DMS79 treated with DMSO at 0.1 percent for 48 hours (cell line): Measurements from ENCODE around the gene FAM124A.

ENCODE experiments used
- DNase-seq: peaks from one replicate; lab custom pipeline; 2025; lab: John Stamatoyannopoulos, UW

FAM124A gene

GRCh38 chr13:51305271-51305967 lies 83.2 kb downstream of the FAM124A start:
- DNase-seq = no peak

- DNase-seq = no peak
These were observed 86.6 kb downstream of the FAM124A start for GRCh38 chr13:51308781-51309180.

DNA sequence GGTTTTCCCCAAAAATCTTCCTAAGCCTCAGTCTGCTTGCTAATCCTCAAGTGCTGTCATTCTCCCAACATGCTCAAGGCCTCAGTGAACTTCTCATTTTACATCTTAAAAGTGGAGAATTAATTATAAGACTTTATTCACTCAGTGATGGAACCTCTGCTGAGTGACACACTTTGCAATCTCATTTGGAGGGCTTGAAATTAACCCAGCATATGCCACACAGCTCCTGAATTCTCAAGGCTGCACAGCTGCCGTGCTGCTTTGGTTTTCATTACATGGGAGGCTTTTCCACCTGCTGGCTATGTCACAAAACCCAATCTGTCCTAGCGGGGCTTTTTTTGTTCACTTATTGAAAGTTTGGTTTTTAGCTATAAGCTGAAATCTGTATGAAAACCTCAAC lies 89.0 kb downstream of the FAM124A start:
- no peak for DNase-seq

- DNase-seq = no peak
These were observed 89.8 kb downstream of the FAM124A start for GRCh38 chr13:51311957-51312520.

GRCh38 chr13:51313619-51314018 lies 91.4 kb downstream of the FAM124A start:
- no peak for DNase-seq

- DNase-seq = no peak
These were observed 95.1 kb downstream of the FAM124A start for GRCh38 chr13:51317262-51317661.

- DNase-seq = no peak
These were observed 95.8 kb downstream of the FAM124A start for GRCh38 chr13:51318015-51318414.

- no peak for DNase-seq
These were observed 96.7 kb downstream of the FAM124A start for GRCh38 chr13:51318876-51319275.

DNA sequence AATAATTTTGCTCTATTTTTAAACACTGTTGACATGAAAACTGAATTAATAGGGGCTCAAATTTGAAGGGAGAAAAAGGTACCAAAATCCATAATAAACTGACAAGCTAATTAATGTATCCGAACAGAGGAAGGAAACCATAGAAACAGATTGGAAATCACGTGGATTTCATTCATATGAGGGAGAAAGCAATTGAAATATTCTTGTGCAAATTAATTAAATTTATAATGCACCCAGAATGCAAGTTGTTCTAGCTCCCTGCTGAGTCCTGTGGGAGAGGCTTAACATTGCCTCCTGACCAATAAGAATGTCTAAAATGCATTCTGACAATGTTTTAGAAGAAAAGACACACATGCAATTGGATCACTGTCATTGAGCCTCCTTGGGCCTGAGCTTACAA lies 99.6 kb downstream of the FAM124A start:
- DNase-seq = no peak

DNA sequence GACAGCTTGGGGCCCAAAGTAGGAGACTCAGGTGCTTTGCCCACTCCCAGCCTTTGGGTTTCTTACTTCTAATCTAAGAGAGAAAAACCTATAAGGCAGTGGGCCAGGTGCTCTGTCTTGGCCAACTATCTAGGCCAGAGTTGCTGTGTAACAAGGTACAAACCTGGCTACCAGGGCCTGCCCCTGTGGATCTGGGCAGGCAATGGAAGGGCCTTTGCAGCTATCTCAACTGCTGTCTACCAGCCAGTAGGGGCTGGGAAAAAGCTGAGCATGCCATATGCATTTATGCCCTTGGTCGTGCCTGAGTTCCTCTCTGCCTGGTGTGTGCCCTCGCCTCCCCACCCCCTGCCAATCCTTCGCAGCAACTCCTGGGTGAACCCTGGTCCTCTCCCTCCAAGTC lies 100.6 kb downstream of the FAM124A start:
- no peak for DNase-seq

DNA sequence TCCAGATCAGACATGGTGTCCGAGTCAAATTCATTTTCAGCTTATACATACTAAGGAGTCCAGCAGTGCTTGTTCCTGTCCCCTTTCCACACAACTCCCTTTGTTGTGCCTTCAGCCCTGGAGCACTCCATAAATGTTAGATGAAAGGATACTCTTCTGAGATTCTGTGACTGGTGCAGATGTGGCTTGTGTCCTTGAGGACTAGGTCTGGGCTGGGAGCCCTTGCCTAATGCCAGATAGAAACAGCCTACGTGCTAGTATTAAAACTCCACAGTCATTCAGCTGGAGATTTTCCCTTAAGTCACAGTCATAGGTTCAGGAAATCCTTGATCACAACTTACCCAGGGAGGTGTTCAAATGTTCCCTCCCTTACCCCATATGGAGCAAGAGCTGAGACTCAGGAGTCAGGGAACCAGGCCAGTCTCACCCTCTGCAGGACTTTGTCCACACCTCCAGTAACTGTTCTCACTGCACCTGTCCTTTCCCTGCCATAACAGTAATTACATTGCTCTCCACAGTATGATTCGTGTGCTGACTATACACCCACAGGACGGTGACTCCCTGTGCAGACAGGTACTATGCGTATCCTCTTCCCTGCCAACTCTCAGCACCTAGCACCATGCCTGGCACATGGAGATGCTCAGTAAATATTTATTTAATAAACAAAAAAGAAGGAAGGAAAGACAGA lies 101.8 kb downstream of the FAM124A start:
- no peak for DNase-seq

DNA sequence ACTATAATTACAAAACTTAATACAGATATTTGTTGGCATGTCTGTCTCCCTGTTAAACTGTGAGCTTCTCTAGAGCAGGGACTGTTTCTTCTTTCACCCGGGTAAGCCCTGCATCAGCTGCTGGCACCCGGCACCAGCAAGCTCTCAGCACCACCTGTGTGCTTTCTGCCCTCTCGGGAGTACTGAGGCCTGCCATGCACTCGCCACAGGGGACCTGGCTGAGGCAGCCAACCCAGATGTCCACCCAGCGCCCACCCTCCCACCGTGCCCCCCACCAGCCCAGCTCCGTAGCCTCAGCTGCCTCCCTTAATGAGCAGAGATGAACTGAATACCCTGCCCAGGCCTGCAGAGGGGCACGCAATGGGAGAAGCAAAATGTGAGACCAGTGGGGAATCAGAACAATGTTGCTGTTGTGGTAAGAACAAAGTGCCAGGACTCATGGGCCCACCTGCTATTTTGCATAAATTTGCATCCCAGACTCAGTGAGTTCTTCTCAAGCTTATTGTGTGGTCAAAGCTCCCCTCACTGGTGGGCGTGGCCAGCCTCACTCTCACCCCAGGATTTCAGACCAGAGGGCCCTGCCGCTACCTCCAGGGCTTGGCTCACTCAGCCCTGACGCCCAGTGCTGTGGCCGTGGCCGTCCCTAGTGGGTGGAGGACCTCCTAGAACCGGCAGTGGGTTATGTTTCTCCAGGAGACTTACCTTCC lies 102.7 kb downstream of the FAM124A start:
- DNase-seq = no peak

GRCh38 chr13:51325837-51326236 lies 103.6 kb downstream of the FAM124A start:
- no peak for DNase-seq

- no peak for DNase-seq
These were observed 104.6 kb downstream of the FAM124A start for GRCh38 chr13:51326777-51327176.

GRCh38 chr13:51327961-51328360 lies 105.8 kb downstream of the FAM124A start:
- no peak for DNase-seq

DNA sequence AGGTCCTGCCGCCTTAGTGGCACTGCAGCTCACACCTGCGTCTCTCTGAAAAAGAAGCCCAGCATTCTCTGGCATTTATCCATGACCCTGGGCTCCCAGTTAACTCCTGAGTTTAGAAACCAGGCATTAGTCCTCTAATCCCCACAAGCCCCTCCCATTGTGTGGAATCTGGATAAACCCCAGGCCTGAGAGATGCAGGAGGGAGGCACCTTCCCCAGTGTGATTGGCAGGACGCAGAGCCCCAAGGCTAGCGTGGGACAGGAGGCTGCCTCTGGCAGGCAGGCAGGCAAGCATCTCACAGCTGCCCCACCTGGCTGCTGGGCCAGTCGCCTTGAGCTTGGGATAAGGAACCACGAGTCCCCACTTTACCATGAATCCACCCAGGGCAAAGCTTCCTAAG lies 106.3 kb downstream of the FAM124A start:
- no peak for DNase-seq

DNA sequence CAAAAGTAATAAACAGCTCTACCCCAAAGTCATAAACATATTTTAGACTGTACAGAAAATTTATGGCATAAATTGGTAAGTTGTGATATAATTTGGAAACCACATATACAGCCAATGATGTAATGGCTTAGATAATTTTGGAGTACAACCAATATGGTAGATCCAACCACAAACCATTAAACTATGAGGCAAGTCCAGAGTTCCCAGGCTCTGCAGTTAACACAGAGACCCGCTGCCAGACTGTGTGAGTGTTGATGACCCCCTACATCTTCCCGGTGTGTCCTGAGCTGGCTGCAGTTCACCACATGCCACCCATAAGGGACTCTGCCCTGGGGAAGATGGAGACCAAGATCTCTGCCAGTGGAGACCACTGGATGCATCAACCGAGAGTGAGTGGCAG lies 107.4 kb downstream of the FAM124A start:
- DNase-seq = no peak

DNA sequence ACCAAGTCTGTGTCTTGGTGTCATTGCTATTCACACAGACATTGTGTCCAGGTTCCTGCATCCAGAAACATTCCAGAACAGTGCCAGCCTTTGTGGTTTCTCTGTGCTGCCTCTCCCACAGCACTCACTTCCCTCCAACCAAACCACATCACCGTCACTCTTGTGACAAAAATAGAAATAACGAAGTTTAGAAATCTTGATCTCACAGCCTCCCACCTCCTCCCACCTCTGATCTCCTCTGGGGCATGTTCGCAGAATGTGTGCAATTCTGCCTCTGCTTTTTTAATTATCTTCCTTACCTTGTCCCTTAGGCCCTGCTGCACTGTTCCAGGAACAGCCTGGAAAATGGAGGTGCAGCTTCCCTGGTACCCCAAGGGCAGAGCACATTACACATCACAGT lies 108.6 kb downstream of the FAM124A start:
- no peak for DNase-seq

- no peak for DNase-seq
These were observed 109.2 kb downstream of the FAM124A start for GRCh38 chr13:51331354-51331861.

- DNase-seq = no peak
These were observed 110.6 kb downstream of the FAM124A start for GRCh38 chr13:51332566-51333361.

GRCh38 chr13:51333421-51333820 lies 111.2 kb downstream of the FAM124A start:
- DNase-seq = no peak

DNA sequence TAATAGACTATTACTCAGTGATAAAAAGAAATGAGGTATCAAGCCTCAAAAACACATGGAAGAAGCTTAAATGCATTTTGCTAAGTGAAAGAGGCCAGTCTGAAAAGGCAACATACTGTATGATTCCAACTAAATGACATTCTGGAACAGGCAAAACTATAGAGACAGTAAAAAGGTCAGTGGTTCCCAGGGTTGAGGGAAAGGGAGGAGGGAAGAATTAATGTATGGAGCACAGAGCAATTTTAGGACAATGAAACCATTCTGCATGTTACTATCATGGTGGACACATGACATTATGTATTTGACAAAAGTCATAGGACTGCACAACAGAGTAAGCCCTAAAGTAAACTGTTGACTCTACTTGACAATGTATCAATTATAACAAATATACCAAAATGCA lies 111.6 kb downstream of the FAM124A start:
- DNase-seq = no peak
